NB4 (cell line): ENCODE results near the gene FRMPD4.

Experiments
- DNase-seq: peaks from one replicate; pipeline ENCODE4 v3.0.0; 2010; ENCODE audit warnings: low read depth
- H3K4me3 ChIP-seq: one replicate; pipeline ENCODE4 v1.5.1; 2011; ENCODE audit warnings: mild to moderate bottlenecking, low read depth, low read length, moderate library complexity
- MYC ChIP-seq: IDR thresholded peaks from 2 replicates; pipeline ENCODE4 v1.6.1; 2011; ENCODE audit warnings: low read depth, low read length
- POLR2A ChIP-seq: IDR thresholded peaks from 2 replicates; pipeline ENCODE4 v1.6.1; 2011; ENCODE audit warnings: mild to moderate bottlenecking; ENCODE audit not compliant: insufficient read length; ENCODE audit errors: extremely low read depth
- TF ChIP-seq, protein P1 (sequence below): IDR thresholded peaks from one replicate; pipeline ENCODE4 v1.5.1; 2012; ENCODE audit warnings: low read depth, low read length
- TF ChIP-seq, protein P2 (sequence below): IDR thresholded peaks from 2 replicates; pipeline ENCODE4 v1.6.1; 2011; ENCODE audit warnings: low read depth, low read length

Gene FRMPD4

DNA sequence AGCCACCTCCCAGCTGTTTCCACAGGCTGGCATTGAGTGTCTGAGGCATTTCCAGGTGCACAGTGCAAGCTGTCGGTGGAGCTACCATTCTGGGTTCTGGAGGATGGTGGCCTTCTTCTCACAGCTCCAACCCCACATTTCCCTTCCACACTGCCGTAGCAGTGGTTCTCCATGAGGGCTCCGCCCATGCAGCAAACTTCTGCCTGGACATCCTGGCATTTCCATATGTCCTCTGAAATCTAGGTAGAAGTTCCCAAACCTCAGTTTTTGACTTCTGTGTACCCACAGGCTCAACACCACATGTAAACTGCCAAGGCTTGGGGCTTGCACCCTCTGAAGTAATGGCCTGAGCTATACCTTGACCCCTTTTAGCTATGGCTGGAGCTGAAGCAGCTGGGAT lies 10.3 kb upstream of the FRMPD4 start:
- no peak for DNase-seq
- H3K4me3 ChIP-seq: no peak overlapping the region
- TF ChIP-seq POLR2A: no peak
- TF ChIP-seq, protein P1, sequence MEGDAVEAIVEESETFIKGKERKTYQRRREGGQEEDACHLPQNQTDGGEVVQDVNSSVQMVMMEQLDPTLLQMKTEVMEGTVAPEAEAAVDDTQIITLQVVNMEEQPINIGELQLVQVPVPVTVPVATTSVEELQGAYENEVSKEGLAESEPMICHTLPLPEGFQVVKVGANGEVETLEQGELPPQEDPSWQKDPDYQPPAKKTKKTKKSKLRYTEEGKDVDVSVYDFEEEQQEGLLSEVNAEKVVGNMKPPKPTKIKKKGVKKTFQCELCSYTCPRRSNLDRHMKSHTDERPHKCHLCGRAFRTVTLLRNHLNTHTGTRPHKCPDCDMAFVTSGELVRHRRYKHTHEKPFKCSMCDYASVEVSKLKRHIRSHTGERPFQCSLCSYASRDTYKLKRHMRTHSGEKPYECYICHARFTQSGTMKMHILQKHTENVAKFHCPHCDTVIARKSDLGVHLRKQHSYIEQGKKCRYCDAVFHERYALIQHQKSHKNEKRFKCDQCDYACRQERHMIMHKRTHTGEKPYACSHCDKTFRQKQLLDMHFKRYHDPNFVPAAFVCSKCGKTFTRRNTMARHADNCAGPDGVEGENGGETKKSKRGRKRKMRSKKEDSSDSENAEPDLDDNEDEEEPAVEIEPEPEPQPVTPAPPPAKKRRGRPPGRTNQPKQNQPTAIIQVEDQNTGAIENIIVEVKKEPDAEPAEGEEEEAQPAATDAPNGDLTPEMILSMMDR: no peak

DNA sequence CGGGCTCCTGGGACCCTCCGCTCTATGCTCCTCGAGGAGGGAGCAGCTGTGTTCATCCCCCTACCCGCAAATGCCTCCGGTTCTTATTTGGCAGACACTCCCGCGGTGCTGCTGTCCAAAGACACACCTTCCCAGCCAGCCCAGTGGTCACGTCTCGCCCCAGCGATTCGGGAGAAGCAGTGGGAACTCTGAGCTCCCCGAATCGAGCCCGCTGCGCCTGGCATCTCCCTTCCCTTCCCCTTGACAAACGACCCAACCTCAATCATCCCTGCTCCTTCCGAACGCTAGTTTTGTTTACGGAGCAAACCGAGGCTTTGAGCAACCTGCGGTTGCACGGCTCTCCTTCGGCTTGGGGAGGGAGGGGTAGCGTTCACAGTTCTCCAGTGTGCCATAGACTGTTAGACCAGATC lies 317 bp upstream of the FRMPD4 start:
- no peak overlapping the region for H3K4me3 ChIP-seq
- DNase-seq: no peak
- TF ChIP-seq MYC (no peak), POLR2A (no peak)
- TF ChIP-seq, protein P1: no peak
- TF ChIP-seq, protein P2, sequence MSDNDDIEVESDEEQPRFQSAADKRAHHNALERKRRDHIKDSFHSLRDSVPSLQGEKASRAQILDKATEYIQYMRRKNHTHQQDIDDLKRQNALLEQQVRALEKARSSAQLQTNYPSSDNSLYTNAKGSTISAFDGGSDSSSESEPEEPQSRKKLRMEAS: no peak

DNA sequence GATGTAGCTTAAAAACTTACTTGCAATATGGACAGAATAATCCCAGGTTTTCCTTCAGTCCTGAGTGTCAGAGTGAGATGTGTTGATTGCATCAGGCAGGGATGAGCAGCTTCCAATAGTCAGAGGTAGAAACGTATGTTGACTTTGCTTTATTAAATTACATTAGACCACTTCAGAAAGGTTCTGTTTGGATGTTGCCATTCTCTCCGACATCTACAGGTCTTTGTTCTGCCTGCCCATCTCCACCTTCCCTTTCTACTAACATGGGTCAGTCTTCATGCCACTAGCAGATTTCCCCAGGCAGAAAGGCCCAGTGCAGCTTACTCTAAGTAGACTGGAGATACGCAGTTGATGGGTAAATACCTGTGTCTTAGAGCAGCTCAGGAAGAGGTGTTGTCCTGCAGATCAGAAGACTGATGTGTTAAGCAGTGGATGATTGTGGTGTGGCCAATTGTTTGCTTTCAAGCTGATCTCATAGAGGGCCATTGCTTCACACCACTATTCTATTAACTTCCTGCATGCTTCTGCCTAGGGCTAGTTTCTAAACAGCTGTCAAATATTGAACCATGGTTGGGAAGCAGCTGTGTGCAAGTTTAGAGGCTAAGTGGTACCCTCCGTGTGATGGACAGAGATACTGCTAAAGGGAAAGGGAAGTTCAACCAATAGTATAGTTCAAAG lies 1.8 kb downstream of the FRMPD4 start:
- H3K4me3 ChIP-seq: no peak overlapping the region
- no peak for DNase-seq
- TF ChIP-seq, protein P1: no peak
- TF ChIP-seq, protein P2: no peak
- TF ChIP-seq POLR2A (no peak), MYC (no peak)

DNA sequence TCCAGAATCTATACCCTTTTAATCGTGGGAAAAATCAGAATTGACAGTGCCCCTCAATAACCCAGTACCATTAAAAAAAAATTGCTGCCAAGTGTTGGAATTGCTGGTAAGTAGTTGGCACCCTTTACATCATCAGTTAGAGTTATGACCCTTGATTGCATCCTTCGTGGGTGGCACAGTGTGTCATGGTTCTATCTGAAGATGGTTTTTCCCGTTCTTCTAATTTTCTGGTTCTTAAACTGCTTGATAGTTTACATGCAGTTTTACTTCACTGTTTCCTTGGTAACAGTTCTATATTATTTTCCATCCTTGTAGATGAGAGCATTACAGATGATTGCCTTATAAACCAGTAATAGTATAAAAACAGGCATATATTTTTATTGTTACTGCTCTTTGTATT lies 3.2 kb downstream of the FRMPD4 start:
- H3K4me3 ChIP-seq: no peak overlapping the region
- TF ChIP-seq POLR2A (no peak), MYC (no peak)
- TF ChIP-seq, protein P1: no peak
- TF ChIP-seq, protein P2: no peak
- no peak for DNase-seq

DNA sequence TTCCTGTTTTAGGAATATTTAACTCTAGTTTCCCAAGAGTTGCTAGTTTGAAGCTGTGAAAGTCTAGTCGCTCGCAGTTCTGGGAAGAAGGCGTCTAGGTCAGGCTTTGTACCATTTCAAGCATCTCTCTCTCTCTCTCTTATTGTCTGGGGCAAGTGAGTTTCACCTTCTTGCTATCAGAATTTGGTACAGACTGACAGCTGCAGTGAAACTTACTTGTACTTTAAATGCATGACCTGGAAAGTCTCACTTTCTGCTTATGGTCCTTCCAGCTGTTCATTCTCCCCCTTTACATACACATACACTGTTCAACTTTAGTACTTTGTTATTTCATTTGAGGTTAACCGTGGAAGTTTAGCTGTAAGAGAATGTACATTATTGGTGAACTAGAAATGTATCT lies 4.4 kb downstream of the FRMPD4 start:
- TF ChIP-seq, protein P1: no peak
- TF ChIP-seq, protein P2: no peak
- no peak for DNase-seq
- H3K4me3 ChIP-seq: no peak overlapping the region

DNA sequence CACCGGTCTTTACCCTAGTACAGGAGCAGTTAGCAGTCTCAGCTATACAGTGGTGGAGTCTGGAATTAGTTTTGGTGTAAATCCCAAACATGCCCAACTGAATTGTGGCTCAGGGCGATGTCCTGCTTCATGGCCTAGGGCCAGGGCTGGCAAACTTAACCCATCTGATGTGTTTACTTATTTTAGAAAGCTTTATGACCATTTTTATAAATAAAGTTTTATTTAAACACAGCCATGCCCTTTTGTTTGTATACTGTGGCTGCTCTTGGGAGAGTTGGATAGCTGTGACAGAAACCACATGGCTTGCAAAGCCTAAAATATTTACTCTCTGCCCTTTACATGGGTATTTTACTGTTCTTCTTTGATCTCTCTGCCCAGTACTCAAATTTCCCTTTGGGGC lies 7.1 kb downstream of the FRMPD4 start:
- no peak overlapping the region for H3K4me3 ChIP-seq
- TF ChIP-seq, protein P1: no peak
- DNase-seq: no peak
